ENCODE data around the gene SLC51B.
"Not testable (repeated sequence)": the region's sequence is repeated elsewhere in the genome, so short reads cannot be mapped to it uniquely, and the experiment has no call there.

The SLC51B gene

GRCh38 chr15:65085990-65086679, 40.9 kb downstream of the SLC51B start:
- no peak for DNase-seq

DNA sequence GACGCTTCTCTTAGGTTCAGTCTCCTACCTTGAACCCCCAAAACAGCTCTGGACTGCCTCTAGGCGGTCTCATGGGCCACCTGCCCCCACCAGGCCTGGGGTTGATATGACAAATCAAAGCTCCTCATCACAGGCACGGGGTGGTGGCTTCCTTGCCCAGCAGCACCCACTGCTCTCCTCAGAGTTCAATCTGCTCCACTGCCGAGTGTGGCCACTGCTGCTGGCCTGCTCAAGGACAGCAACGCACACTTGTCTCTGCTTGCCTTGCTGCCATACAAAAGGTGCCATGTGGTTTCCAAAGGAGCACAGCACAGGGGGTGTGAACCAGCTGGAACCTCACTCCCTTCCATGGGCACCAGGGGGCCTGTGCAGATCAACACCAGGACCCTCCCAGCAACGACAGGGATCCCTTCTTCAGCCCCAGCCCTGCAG, 41.5 kb downstream of the SLC51B start:
- no peak for DNase-seq

- DNase-seq: no peak
Measured at GRCh38 chr15:65087411-65087810, 42.2 kb downstream of the SLC51B start.

DNA sequence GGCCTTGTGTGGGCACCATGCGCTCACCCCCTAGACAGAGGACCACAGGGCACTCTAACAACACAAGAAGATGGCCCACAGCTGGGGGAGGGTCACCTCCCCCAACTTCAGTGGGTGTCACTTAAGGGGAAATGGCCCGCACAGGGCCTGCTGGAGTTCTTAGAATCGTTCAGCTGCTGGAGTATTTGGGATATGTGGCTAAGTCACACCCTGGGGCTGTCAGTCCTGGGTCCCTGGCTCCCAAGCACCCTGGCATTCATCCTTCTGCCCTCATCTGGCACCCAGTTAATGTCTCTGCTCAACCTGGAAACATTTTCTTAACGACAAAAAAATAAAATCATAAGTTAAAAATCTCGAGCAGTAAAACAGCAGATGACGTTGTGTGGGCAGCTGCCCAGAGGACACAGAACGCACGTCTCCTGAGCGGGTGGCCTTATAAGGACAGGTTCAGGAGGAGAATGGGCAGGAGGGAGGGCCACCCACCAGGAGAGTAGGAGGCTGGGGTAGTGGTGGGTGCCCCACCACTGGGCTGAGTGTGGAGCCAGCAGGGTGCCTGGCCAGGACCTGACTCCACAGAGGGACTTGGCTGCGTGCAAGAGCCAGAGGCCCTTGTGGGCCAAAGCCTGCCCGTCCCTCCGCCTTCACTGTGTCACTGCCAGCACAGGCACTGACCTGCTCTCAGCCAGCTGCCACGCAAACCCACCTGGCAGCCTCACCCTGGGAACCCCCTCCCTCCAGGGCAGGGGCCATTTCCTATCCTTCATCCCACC, 42.9 kb downstream of the SLC51B start:
- no peak for DNase-seq

GRCh38 chr15:65088643-65089021, 43.4 kb downstream of the SLC51B start:
- DNase-seq: no peak

DNA sequence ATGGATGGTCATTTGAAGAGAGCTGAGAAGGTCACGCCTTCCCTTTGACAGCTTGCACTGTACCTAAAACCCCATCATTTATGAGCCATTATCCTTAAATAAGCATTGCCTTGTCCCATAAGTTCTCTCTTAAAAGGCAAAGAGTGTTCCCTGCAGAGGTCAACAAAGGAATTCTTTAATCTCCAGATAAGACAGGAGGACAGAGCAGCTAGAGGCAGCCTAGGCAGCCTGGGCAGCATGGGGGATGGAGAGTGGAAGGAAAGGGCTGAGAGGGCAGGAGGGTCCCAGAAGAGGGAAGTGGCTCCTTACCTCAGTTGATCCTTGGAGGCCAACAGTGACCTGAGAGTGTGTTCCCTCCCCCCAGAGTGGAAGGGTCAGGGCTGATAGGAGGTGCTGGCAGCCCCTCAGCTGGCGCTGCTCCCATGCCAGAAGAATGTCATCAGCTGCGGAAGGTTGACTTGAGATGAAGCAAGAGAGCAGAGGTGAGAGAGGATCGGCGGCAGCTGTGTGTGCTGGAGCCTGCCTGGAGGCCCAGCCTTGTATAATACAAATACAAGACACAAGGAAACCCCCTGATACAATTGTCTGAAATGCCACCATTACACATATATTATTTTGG, 44.1 kb downstream of the SLC51B start:
- no peak for DNase-seq

DNA sequence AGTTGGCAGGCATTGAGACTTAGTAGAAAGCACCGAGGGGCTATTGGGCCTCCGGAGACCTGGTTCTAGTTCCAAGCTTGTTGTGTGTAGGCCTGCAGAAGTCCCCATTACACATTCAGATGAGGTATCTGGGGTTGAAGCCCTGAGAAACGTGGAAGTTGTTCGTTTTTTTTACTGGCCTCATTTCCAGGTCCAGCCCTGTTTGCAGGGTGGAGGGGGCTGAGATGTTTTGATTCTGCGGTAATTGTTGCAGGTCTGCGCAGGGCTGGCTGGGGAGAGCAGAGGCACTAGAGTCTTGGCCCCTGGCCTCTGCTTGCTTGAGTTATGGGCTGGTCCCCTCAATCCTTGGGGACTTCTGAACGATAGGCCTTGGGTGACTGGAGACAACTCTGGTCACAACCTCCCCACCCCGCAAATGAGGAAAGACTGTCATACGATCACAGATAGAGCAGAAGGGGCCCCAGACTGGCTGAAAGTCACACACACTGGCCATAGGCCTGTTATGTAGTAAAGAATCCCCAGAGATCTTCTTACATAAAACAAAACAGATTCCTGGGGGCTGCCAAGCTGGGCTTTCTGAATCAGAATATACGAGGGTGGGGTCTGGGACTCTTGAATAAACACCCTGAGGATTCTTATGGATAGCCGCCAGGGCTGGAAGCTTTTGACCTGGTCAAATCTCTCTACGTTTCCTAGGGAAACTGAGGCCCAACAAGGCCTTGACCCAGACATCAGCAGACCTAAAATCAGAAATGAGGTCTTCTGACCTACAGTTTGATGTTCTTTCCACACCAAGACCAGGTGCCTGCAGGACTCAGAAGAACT, 47.0 kb downstream of the SLC51B start:
- no peak for DNase-seq

- DNase-seq: no peak
Measured at GRCh38 chr15:65092911-65093792, 48.0 kb downstream of the SLC51B start.

- not testable (repeated sequence) for DNase-seq
Measured at GRCh38 chr15:65093793-65094170, 48.6 kb downstream of the SLC51B start.

DNA sequence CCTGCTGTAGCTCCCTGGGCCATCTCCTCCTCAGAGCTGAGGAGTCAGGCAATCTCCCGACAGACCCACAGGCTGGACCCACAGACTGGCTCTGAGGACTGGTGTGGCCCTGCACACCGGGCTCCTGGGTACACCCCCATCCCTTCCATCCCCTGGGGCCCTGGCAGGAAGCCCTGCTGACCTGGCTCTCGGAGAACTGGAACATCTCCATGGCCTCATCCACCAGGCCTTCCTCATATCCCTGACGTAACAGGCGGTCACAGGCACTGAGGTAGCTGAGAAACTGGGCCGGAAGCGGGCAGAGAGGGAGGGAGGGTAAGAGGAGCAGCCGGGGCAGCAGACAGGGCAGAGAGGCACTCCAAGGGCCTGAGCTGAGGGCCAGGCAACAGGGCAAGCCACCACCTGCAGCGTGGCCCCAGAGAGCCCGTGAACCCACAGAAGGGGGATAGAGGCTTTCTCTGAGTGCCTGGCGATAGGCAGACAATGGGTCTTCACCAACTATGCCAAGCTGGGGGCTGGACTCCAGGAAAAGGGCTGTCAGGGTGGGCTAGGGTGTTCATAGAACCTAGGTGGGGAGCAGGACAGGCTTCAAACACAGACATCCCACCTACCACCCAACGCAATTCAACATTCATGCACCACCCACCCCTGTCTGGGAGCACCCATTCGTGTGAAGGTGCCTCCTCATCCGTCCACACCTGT, 49.3 kb downstream of the SLC51B start:
- DNase-seq: no peak

DNA sequence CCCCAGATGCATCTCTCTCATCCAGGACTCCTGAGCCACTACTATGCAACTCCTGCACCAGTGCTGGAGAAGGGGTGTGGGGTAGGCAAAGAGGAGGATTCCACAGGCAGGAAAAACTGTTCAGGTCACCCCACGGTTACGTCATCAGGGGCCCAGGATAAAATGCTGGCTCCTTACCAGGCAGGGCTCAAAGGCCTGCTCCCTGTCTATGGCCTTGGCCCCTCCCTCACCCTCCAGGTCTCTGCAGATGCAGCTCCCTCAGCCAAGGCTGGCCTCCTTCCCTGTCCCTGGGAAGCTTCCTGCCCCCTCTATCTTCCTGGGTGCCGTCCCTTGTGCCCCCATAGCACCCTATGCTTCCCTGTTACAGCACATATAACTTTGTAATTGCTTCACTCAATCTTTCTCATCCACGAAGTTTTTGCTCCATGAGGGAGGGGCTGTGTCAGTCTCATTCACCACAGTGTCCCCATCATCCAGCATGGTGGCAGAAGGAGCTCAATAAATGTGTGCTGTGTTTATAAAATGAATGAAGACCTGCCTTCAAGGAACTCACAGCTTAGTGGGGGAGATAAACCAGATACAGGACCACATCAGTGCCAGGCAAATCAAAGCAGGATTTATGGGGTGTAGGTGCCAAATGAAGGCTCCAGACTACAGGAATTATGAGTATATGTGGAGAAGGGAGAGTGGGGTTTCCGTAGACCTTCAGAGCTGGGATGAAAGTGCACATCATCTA, 50.0 kb downstream of the SLC51B start:
- no peak for DNase-seq

DNA sequence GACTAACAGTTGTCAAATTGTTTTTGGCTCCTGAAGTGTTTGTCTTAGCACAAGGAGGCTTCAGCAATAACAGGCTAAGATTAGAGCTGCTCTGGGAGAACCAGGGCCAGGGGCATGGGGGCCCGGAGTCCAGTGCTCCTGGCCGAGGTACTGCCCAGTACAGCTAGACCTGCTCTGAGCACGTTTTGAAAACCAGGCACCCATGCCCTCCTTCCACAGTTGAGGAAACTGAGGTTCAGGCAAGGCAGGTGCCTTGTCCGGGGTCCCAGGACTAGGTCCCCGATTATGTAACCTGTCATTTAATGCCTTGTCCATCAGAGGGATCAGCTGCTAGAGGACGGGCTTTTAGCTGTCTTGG, 50.5 kb downstream of the SLC51B start:
- no peak for DNase-seq

DNA sequence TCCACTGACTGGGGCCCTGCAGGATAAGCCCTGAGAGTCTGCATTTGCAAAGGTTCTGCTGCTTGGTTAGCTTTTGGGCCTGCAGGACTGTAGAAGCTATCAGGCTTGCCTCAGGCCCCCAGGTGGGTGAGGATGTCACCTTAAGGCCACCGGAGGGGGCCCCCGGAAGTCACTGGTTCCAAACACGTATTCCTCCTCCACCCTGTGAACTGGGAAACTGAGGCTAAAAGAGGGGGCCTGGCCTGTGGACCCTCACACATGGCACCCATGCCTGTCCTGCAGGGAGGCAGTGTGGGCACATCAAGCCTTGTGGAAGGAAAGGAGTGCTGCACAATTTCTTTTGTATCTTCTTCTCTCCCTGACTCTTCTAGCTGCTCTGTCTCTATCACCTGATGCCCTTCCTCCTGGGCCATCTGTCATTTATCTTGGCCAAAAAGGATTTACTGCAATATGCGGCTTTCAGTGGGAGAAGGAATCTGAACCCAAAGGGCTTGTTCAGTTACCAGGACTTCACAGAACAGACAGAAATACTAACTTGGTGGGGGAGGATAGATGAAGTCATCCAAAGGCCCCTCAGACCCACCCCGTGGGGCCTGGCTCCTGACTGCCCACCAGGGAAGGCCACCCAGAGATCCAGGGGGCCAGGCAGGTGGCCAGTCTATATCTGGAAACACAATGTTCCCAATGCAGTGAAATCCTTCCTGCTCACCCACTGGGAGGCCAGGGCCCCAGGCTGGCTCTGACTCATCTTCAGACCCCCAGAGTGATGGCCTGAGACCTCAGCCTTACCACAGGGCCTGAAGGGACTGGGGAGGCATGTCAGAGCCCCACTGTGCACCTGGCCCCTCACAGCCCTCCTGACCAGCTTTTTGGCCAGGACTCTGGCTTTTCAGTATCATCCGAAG, 51.5 kb downstream of the SLC51B start:
- DNase-seq: no peak

DNA sequence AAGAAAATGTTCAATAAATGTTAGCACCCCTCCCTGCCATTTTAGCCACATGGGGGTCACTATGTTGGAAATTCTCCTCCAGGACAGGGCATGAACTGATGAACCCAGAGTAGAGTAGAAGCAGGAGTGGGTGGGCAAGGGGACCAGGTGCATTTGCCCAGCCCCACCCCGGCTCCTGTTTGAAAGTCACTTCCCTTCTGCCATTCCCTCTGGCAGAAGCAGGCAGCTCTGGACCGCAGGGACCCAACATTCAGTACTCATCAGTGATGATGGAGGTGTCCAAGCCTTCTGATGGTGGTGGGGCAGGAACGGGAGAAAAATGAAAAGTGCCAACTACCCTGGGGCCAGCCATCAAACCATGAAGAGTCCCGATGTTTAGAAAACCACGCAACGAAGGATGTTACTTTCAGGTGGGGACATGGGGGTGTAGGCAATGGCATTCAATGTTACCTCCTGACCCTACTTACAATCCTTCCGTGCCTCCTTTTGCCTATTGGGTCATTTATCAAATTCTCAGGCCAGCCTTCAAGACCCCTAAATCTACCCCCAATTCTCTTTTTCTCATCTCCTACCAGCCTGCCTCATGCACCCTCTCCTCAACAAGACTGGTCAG, 52.6 kb downstream of the SLC51B start:
- DNase-seq: no peak

DNA sequence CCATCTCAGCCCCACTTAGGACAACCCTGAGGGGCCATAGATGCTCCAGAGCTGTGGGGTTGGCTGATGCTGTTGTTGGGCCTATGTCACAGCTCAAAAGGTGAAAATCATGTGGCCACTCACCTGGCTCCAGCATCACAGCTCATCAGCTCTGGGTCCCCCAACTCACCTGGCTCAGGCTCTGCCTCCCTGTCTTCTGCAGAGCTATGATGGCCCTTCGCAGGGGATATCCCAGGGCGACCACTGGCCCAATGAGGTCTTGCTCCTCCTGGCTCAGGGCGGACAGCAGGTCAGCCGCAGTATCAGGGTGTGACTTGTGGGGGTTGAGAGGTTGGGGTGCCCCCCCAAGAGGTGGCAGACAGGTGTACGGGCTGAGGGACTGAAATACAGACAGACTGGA, 54.1 kb downstream of the SLC51B start:
- DNase-seq: no peak

- not testable (repeated sequence) for DNase-seq
Measured at GRCh38 chr15:65099801-65100200, 54.6 kb downstream of the SLC51B start.

DNA sequence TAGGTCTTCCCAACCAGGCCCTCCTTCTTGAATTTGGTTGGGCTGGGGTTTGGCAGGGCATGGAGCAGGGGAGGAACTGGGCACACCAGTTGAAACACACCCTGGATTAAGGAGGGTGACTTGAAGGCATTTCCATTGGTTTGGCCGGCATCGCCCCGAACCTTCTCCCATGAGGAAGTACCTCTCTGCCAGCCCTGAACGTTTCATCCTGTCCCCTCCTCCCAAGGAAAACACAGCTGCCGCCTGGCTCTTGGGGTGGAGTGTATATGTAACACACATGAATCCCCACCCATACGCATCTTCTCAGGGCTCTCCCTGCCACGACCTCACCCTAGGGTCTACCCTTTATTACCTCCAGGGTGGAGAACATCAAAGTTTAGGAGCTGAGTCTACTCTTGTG, 55.3 kb downstream of the SLC51B start:
- DNase-seq: no peak

DNA sequence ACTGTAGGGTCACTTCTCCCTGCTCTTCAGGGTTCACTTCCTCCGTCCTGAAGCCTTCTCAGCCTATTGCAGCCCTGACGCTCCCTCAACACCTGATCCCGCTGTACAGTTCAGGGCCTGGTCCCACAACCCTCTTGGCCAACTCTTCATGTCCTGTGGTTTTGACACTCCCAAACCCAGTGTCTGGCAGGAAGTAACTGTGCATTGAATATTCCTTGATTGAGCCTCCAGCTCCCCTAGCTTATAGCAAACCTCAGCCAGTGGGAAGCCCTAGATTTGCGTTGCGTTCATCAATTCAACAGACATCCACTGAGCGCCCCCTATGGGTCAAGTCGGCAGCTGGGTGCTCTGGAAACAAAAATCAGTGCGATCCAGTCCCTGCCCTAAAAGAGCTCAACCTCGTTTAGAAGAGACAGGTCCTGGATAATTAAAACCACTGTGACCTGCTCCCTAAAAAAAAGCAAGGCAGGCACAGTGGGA, 56.3 kb downstream of the SLC51B start:
- peak; percentile 16 to 21 for DNase-seq

Data from bone marrow (tissue), 2 donors.